ENCODE results near the gene SSC4D.

SSC4D gene

GRCh38 chr7:76351372-76351771 is 58.1 kb downstream of the SSC4D start:
- TF ChIP-seq POLR2AphosphoS5 (IDR thresholded peaks at IDR 0.05; ENCODE audit: low read depth) = 0 out of 2 replicates have a peak, but pooled peaks have one; percentile 13
- no peak for TF ChIP-seq CTCF (IDR thresholded peaks at IDR 0.05; ENCODE audit: insufficient read depth, low read length)
- H3K4me3 ChIP-seq (replicated peaks; ENCODE audit: insufficient read depth, low read length) = no peak overlapping the region
- no peak for DNase-seq (ENCODE audit: low read depth in 1 of 2, low spot score in 1 of 2)

GRCh38 chr7:76349313-76349885 is 60.1 kb downstream of the SSC4D start:
- no peak for DNase-seq (ENCODE audit: low read depth in 1 of 2, low spot score in 1 of 2)

More at GRCh38 chr7:76351372-76351771, 58.1 kb downstream of the SSC4D start:
- H3K27ac ChIP-seq (replicated peaks) = no peak overlapping the region
- no peaks in the 10 kb centered on the region for H3K27me3 ChIP-seq (ENCODE audit: insufficient read depth, poor library complexity, severe bottlenecking)

GRCh38 chr7:76347710-76348109 is 61.8 kb downstream of the SSC4D start:
- Histone ChIP-seq H3K27ac (replicated peaks) (peak overlapping the region; percentile 27; the same call in 1 of the 2 replicates), H3K27me3 (ENCODE audit: insufficient read depth, poor library complexity, severe bottlenecking) (no peaks in the 10 kb centered on the region), H3K4me3 (replicated peaks; ENCODE audit: insufficient read depth, low read length) (no peak overlapping the region)
- TF ChIP-seq POLR2AphosphoS5 (IDR thresholded peaks at IDR 0.05; ENCODE audit: low read depth) = no peak
- no peak for DNase-seq (ENCODE audit: low read depth in 1 of 2, low spot score in 1 of 2)

More at GRCh38 chr7:76349313-76349885, 60.1 kb downstream of the SSC4D start:
- TF ChIP-seq SPI1 (IDR thresholded peaks at IDR 0.05; ENCODE audit: borderline replicate concordance, low read depth) (no peak), POLR2AphosphoS5 (IDR thresholded peaks at IDR 0.05; ENCODE audit: low read depth) (no peak), CTCF (IDR thresholded peaks at IDR 0.05; ENCODE audit: insufficient read depth, low read length) (no peak), GABPA (IDR thresholded peaks at IDR 0.05; ENCODE audit: low read depth) (no peak), REST (IDR thresholded peaks at IDR 0.05; ENCODE audit: insufficient replicate concordance, low read depth) (no peak)
- no peak overlapping the region for H3K4me3 ChIP-seq (replicated peaks; ENCODE audit: insufficient read depth, low read length)
- no peak overlapping the region for H3K27ac ChIP-seq (replicated peaks)
- H3K27me3 ChIP-seq (ENCODE audit: insufficient read depth, poor library complexity, severe bottlenecking) = no peaks in the 10 kb centered on the region

GRCh38 chr7:76346778-76347177 is 62.7 kb downstream of the SSC4D start:
- no peak overlapping the region for H3K4me3 ChIP-seq (replicated peaks; ENCODE audit: insufficient read depth, low read length)

More at GRCh38 chr7:76346778-76347177, 62.7 kb downstream of the SSC4D start:
- no peaks in the 10 kb centered on the region for H3K27me3 ChIP-seq (ENCODE audit: insufficient read depth, poor library complexity, severe bottlenecking)
- DNase-seq (ENCODE audit: low read depth in 1 of 2, low spot score in 1 of 2) = no peak
- H3K27ac ChIP-seq (replicated peaks) = no peak overlapping the region
- TF ChIP-seq SPI1 (IDR thresholded peaks at IDR 0.05; ENCODE audit: borderline replicate concordance, low read depth) = no peak
- TF ChIP-seq POLR2AphosphoS5 (IDR thresholded peaks at IDR 0.05; ENCODE audit: low read depth) = no peak
- no peak for TF ChIP-seq REST (IDR thresholded peaks at IDR 0.05; ENCODE audit: insufficient replicate concordance, low read depth)
- no peak for TF ChIP-seq CTCF (IDR thresholded peaks at IDR 0.05; ENCODE audit: insufficient read depth, low read length)
- no peak for TF ChIP-seq GABPA (IDR thresholded peaks at IDR 0.05; ENCODE audit: low read depth)

Measured in HL-60 (cell line).